Stimulated activated CD4-positive, alpha-beta T cell treated with anti-CD3 and anti-CD28 coated beads, Interleukin-1b, Interleukin-23, amount 100 ng/mL, for 1 hour (primary cell): ENCODE data around the gene ANKRD40.

Experiments
- DNase-seq, 2 donors: peaks; one replicate each; pipeline ENCODE4 v3.0.0-alpha.2; 2020; ENCODE audit warnings: low read depth in 2 of 2

Gene ANKRD40

DNA sequence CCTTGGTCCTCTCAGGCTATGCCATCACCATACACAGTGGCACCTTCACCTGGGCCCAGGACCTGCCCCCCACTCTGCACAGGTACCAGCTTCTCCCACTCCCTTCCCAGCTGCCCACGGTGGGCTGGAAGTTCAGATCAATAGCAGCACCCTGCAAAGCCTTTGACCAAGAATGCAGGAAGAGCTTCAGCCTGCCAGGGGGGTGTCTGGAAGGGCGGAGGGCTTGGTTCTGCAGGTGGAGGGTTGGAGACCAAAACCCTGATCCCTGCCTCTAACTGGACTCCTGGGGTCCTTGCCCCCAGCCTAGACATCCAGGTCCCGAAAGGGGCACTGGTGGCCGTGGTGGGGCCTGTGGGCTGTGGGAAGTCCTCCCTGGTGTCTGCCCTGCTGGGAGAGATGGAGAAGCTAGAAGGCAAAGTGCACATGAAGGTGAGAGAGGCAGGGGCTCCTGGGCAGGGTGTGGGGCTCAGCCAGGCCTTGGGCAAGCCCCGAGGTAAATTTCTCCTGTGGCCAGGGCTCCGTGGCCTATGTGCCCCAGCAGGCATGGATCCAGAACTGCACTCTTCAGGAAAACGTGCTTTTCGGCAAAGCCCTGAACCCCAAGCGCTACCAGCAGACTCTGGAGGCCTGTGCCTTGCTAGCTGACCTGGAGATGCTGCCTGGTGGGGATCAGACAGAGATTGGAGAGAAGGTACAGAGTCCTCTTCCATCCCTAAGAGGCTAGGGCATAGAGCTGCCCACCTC lies 38.7 kb downstream of the ANKRD40 start:
- DNase-seq: no peak

DNA sequence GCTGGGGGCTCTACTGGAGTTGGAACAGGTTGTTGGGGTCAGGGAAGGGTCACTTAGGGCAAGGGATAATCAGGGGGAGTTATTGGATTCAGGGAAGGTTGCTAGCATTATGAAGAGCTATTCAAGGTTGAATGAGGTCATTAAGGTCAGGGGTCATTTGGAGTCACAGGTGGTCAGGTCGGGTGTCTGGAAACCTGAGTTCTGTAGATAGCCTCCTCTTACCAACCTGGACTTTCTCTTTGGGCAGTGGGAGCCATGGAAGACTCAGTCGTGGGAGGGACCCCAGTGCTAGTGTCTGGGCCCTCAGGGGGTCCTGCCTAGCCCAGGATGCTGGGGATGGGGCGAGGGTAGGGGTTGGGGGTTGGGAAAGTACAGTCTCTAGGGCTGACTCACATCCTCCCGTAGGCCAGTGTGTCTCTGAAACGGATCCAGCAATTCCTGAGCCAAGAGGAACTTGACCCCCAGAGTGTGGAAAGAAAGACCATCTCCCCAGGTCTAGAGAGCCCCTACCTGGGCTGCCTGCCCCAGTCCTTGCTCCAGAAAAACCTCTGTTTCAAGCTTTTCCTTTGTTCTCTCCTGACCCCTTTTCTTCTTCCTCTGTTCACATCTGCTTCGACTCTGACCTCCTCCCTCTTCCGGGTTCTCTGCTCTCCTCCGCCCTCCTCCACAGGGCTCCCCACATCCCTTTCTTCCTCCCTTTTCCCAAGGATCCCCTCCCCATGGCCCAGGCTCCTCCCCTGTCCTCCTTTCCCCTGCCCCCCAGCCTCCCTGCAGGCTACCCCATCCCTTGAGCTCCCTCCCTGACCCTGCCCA lies 39.5 kb downstream of the ANKRD40 start:
- DNase-seq: no peak

DNA sequence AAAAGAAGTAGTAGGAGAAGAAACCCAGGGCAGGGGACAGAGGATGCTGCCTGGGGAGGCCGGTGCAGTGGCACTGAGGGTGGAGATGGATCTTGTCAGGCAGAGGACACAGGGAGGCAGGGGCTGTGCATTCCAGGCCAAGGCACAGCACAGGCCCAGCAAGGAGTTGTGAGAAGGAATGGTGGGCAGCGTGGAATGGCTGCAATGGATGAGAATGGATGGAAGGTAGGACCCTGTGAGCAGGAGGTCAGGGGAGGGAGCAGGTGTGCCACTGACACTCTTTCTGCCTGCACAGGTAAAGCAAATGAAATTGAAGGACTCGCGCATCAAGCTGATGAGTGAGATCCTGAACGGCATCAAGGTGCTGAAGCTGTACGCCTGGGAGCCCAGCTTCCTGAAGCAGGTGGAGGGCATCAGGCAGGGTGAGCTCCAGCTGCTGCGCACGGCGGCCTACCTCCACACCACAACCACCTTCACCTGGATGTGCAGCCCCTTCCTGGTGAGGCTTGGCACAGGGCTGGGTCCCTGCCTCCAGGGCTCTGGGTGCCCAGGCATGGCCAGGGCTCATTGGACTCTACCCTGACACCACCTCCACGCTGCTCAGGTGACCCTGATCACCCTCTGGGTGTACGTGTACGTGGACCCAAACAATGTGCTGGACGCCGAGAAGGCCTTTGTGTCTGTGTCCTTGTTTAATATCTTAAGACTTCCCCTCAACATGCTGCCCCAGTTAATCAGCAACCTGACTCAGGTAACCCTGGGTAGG lies 40.3 kb downstream of the ANKRD40 start:
- no peak for DNase-seq

DNA sequence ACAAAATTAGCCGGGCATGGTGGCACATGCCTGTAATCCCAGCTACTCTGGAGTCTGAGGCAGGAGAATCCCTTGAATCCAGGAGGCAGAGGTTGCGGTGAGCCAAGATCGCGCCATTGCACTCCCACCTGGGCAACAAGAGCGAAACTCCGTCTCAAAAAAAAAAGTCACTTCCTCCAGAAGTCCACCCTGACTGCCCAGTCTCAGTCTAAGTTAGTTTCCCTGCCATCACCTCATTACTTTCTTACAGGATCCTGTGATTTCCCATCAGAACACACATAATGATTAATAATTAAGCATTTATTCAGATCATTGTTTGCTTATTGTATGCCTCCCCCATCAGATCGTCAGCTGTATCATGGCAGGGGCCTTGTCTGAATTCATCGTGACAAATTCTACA lies 41.4 kb downstream of the ANKRD40 start:
- no peak for DNase-seq

DNA sequence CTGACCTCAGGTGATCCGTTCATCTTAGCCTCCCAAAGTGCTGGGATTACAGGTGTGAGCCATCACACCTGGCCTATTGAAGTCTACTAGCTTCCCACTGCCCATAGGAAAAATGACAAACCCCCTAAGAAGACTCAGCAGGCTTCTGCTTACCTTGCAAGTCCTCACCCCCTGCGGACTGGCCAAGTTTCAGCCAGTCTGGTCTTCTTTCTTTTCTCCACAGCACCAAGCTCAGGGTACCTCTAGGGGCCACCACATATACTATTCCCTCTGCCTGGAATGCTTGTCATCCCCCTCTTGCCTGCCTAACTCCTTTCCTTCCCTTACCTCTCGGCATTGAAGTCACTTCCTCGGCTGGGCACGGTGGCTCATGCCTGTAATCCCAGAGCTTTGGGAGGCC lies 41.9 kb downstream of the ANKRD40 start:
- no peak for DNase-seq

DNA sequence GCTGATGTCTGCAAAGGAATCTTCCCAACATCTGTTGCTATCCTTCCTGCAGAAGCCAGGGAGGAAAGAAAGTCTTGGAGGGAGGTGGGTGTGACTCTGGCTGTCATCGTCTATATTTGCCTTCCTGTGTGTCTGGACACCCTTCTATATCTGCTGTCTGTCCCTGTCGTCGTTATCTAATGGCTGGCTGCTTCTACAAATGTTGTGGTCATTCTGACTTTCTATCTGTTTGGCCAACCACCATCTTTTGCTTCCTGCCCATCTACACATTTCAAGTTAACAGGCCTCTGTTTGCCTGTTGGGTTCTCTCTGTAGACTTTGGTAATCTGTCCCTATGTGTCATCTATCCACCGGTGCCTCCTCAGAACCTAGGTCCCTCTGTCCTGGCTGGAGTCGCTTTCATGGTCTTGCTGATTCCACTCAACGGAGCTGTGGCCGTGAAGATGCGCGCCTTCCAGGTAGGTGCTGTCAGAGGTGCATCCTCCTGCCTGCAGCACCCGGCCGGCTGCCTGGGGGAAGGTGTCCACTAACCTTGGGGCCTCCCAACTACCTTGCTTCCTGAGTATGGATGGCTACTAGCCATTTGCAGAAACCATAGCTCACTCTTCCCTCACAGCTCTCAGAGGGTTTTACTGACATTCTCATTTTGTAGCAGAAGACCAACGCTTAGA lies 42.8 kb downstream of the ANKRD40 start:
- no peak for DNase-seq

DNA sequence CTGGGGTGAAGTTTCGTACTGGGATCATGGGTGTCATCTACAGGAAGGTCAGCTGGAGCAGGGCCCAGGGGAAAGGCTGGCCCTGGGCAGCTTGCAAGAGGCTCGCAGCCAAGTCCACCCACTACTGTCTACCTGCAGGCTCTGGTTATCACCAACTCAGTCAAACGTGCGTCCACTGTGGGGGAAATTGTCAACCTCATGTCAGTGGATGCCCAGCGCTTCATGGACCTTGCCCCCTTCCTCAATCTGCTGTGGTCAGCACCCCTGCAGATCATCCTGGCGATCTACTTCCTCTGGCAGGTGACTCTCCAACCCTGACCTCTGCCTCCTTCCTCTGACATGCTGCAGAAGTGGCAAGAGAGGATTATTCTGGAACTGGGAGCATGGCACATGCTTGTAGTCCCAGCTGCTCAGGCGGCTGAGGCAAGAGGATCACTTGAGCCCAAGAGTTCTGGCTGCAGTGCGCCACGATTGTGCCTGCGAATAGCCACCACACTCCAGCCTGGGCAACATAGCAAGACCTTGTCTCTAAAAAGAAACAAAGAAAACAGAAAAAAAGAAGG lies 43.8 kb downstream of the ANKRD40 start:
- DNase-seq: no peak

DNA sequence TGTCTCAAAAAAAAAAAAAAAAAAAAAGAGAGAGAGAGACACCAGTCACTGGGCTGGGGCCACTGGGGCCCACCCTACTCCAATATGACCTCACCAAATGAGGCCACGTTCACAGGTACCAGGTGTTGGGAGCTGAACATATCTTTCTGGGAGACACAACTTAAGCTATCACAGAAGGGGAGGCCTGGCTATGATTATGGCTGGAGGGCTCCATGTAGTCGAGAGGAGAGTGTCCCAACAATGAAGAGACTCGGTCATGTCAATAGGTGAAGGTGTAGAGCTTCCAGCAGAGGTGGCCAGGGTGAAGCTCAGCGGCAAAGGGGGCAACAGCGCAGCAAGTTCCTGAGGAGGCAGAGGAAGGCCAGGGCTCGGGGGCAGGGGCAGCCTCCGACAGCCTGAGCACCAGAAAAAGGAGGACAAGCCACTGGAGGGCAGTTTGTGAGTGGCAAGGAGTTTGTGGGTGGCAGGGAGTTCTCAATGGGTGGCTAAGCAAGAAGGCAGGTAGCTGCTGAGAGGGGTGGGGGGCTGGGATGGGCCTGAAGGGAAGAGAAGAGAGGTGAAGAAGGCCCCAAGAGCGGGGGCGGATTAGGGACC lies 45.0 kb downstream of the ANKRD40 start:
- no peak for DNase-seq

DNA sequence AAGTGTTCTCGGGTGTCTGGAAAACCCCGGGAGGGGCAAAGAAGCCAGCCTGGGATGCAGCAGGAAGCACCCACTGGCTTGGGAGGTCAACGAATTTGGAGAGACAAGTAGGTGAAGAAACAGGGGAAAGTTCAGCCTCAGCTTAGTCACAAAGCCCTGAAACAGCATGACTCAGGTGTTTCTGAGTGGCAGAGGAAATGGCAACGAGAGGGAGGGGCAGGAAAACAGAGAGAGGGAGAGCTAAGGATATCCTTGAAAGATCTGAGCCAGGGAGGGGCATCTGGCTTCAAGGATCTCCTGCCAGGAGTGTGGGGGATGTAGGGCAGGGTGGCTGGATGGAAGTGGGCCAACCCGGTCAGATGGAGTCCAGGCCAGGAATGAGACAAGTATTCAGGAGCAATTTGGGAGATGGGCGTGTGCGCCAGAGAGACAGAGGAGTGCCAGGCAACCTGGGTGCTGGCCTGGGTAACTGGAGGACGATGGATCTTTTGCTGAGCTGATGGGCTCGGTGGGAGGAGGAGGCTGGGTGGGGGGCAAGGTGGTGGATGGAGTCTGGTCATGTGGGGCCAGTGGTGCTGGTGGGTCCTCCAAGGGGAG lies 45.8 kb downstream of the ANKRD40 start:
- DNase-seq: no peak

DNA sequence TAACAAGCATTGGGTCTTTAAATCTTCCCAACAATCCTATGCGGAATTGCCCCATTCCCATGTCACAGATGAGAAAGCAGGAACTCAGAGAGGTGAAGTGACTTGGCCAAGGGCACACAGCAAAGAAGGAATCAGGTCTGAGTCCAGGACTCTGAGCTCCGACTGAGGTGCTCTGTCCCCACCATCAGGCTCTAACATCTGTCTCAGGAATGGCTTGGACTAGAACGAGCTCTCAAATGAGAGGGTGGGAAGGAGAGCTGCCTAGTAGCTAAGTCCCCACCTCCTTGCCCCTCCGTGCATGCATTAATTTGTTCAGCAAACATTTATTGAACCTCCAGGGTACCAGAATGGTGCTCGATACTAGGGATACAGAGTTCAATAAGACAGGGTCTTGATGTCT lies 46.4 kb downstream of the ANKRD40 start:
- no peak for DNase-seq

DNA sequence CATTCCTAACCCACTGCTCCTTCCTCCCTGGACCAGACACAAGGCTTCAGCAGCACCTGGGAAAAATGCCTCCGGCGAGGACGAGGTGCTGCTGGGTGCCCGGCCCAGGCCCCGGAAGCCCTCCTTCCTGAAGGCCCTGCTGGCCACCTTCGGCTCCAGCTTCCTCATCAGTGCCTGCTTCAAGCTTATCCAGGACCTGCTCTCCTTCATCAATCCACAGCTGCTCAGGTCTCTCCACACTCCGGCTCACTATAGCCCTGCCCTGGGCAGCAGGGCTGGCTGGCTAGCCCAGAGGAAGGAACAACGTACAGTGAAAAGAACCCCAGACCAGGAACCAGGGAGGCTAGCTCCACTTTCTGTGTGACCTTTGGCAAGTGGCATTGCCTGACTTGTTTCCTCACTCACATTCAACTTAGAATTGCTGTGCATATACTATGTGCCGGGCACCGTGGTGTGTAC lies 46.8 kb downstream of the ANKRD40 start:
- no peak for DNase-seq

DNA sequence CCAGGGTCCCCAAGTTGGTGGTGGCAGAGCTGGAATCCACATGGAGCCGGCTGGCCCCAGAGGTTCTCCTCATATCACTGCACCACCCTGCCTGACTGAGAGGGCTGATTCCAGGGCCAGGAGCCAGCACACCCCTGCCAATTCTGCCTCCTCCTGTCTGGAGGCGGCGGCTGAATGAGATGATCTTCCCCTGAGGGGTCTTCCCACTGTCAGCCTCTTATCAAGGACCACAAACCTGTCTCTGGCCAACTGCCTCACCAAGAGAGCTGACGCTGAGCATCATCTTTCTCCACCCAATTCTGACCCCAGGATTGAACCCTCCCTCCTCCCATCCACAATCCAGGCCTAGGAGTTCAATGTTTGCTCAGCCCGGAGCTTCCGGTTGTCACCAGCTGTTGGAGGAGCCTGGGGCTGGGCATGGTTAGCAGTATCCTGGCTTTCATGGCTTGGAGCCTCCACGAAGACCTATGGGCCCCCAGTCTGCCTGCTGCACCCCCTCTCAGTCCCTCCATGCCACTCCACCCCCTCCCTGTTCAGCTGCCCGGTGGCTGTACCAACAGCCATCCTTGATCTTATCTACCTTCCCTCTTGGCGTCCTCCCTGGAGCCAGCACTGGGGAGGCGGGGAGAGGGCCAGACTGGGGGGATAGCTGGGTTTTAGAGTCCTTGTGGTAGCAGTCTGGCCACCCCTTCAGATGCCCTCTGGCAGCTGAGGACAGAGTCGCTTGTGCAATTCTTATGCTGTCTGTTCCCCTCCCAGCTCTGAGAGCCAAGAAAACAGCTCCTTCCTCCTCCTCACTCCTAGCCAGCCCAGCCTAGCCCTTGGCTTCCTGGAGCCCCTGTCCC lies 47.5 kb downstream of the ANKRD40 start:
- DNase-seq: no peak

DNA sequence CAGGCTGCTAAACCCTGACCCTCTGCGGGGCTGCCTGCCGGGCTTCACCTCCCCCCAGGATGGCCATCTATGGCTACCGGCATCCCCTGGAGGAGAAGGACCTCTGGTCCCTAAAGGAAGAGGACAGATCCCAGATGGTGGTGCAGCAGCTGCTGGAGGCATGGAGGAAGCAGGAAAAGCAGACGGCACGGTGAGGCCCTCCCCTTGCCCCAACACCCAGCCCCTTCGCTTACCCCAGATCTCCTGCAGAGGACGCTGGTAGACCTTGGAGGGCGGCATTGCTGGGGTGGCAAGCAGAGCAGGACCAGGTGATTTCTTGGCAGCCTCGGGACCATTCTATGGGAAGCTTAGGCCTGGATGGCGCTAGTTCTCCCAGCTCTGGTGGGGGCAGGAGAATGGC lies 48.5 kb downstream of the ANKRD40 start:
- DNase-seq: no peak

DNA sequence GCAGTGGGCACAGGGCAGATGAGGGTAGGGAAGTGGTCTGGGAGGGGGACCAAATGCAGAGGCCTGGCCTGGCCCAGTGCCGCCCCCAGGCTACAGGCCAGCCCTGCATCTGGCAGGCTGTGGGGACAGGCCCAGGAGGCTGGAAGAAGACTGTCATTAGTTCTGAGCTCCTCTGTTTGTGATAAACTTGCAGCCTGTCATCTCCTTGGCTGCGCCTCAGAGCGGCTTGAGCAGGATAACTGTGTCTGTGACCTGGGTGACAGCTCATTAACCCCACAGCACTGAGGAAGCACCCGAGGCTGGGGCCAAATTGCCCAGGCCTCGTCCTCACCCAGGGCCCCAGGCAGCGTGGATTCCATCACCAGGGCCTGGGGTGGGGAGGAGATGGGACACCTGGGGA lies 49.1 kb downstream of the ANKRD40 start:
- no peak for DNase-seq

DNA sequence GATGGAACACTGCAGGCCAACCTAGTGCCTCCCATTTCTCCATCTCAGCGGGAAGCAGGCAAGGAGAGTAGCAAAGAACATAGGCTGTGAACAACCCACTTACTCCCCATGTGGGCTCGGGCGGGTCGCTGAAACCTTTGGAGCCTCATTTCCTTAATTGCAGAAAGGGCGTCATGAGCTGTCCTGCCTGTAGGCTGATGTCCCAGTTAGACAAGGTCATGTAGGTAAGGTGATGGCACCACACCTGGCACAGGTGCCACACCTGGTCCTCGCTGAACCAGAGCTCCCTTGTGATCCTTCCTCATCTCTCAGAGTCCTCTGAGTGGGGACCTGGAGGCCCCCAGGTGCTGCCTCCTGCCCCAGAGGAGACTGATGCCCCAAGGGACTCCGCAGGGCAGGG lies 50.1 kb downstream of the ANKRD40 start:
- no peak for DNase-seq

DNA sequence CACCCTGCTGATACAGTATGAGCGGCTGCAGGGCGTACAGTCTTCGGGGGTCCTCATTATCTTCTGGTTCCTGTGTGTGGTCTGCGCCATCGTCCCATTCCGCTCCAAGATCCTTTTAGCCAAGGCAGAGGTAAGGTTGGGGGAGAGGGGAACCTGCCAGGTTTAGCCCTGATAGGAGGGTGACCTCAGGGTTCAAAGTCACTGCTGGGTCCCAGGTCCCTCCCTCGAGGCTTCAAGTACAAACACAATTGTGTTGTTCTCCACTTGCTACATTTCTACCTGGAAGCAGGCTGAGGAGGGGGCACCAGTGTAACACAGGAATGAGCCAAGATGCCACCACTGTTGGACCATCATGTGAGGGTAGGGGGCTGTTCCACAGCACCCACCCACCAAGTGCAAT lies 50.7 kb downstream of the ANKRD40 start:
- DNase-seq: no peak

DNA sequence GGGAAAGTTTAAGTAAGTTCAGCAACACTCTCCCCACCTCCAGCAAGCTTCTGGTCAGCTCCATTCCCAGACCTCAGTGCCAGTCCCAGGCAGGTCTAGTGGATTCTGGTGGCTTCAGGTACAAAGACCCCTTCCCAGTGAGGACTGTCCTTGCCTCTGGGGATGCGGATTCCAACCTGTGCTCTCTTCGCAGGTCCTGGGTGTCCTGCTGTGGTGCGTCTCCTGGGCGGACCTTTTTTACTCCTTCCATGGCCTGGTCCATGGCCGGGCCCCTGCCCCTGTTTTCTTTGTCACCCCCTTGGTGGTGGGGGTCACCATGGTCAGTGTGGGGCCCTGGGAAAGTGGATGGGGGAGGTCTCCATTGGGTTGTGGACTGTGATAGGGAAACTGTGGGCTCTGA lies 51.2 kb downstream of the ANKRD40 start:
- no peak for DNase-seq

DNA sequence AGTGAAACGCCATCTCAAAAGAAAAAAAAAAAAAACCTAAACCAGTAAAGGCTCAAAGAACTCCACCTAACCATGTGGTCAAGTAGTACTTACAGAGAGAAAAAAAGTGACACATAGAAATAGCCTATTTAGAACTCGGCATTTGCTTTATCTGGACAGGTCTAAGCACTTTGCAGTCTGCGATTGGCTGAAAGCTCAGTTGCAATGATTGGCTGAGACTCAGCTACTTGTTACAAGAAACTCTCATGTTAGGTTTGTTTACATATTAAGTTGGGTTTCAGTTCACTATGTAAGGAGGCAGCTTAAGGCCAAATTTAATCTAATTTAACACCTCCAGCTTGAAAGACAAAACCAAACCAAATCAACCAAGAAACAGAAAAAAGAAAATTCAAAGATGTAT lies 54.0 kb downstream of the ANKRD40 start:
- no peak for DNase-seq

DNA sequence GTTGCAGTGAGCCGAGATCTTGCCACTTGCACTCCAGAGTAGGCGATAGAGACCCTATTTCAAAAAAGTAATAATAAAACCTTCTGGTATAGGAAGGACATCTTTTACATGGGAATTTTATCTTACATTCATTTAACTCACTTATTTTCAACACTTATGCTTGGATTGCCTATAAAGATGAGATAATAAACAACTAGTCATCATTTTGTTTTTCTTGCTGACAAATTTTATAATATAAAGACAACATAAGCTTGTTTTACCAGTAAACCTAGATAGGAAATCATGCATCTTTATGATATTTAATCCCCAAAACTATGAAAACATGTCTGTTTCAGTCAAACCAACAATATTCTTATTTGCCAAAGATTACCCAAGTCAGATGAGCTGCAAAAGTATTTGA lies 56.1 kb downstream of the ANKRD40 start:
- DNase-seq: no peak
